ENCODE measurements around the gene ECE2.
"Not testable (repeated sequence)": the region's sequence is repeated elsewhere in the genome, so short reads cannot be mapped to it uniquely, and the experiment has no call there.

ECE2 gene

DNA sequence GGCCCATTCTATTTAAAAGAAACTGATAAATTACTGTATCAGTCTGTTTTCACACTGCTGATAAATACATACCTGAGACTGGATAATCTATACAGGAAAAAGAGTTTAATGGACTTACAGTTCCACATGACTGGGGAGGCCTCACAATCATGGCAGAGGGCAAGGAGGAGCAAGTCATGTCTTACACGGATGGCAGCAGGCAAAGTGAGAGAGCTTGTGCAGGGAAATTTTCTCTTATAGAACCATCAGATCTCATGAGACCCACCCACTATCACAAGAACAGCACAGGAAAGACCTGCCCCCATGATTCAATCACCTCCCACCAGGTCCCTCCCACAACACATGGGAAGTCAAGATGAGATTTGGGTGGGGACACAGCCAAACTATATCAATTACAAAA is 8.6 kb upstream of the ECE2 start:
- DNase-seq (ENCODE audit: low spot score), result not testable (repeated sequence)

DNA sequence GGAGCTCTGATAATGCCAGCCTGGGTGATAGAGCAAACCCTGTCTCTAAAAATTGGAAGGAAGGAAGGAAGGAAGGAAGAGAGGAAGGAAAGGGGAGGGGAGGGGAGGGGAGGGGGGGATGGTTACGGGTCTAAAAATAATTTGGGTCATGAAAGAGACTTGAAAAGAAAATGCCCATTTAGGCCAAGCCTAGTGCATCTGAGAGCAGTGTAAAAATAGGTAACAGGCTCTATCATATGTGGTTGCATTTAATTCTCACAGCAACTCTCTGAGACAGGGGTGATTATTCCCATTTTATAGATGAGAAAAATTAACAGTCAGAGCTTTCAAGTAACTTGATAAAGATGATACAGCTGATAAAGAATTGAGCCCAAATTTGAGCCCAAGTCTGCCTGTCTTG is 3.6 kb upstream of the ECE2 start:
- DNase-seq (ENCODE audit: low spot score), result no peak

DNA sequence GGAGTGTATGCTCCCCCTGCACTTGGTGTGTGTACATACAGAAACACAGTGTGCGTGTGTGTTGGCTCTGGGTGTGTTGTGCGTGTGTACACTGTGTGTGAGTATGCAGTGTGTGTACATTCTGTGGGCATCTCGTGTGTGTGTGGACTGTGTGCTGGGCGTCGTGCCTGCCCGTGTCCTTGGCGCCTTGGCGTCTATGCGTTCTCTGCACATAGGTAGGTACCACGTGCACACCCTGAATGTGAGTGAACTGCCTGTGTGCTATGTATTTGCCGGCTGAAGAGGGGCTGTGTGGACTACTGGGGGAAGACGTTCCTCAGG is 481 bp upstream of the ECE2 start:
- DNase-seq (ENCODE audit: low spot score), result no peak

DNA sequence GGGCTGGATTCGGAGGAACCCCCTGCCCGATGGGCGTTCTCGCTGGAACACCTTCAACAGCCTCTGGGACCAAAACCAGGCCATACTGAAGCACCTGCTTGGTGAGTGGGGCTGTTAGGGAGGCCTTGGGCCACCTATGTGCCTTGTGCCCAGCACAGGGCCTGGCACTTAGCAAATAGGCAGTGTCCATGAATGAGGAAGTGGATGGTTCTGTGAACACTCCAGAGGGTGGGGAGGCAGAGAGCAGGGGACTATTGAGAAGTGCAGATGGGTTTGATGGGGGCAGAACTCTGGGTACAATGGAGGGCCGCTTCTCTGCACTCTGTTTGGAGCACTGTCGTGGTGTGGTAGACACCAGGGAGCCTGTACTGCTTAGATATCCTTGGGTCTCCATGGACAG is 1.5 kb downstream of the ECE2 start:
- no peak for DNase-seq (ENCODE audit: low spot score)

DNA sequence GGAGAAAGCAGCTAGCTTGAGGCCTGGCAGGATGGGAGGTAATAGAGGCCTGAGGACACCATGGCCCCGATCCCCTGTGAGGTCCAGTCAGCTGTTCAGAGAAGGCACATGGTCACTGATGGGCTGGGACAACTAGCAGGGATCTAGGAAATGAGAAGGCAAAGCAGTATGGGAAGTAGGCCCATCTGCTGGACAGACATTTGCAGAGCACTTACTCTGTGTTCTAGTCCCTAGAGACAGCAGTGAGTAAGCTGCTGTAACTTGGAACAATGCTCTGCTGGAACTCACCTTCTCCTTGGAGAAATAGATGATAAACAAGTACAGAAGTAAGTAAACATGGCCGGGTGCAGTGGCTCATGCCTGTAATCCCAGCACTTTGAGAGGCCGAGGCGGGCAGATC is 7.1 kb downstream of the ECE2 start:
- no peak for DNase-seq (ENCODE audit: low spot score)

DNA sequence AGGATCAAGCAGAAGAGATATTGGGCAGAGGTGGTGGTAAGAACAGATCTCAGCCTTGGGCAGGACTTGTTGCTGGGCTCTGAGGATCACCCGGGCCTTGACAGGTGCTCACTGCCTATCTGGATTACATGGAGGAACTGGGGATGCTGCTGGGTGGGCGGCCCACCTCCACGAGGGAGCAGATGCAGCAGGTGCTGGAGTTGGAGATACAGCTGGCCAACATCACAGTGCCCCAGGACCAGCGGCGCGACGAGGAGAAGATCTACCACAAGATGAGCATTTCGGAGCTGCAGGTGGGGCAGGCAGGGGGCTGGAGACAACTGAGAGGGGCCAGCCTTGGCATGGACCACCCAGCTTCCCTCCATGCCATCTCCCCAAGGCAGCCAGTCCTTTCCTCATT is 7.9 kb downstream of the ECE2 start:
- DNase-seq (ENCODE audit: low spot score), result no peak

DNA sequence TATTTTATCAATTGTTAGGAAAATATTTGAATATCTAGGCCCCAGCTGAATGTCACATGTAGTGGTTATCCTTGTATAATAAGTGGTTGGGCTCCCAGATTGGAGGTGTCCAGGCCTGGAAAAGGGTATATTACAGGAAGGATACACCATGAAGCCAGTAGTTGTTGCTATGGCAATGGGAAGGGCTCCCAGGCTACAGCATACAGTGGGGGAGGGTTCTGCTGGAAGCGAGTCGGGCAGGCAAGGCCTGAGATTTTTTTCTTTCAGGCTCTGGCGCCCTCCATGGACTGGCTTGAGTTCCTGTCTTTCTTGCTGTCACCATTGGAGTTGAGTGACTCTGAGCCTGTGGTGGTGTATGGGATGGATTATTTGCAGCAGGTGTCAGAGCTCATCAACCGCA is 8.9 kb downstream of the ECE2 start:
- DNase-seq (ENCODE audit: low spot score), result peak; percentile 88

DNA sequence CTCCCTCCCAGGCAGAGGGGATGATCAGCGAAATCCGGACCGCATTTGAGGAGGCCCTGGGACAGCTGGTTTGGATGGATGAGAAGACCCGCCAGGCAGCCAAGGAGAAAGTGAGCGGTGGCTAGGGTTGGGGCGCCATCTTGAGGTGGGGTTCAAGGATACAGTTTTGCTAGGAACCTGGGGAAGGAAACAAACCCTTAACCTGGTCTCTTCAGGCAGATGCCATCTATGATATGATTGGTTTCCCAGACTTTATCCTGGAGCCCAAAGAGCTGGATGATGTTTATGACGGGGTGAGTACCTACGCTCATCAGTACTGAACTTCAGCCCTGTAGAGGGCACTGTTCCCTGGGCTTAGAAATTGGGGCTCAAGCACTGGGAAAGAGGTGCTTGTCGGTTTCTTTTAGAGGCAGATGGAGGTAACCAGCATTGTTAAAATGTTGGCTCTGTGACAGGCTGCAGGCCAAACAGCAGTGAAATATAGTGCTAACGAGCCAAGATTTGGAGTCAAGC is 13.7 kb downstream of the ECE2 start:
- DNase-seq (ENCODE audit: low spot score), result peak; percentile 84

DNA sequence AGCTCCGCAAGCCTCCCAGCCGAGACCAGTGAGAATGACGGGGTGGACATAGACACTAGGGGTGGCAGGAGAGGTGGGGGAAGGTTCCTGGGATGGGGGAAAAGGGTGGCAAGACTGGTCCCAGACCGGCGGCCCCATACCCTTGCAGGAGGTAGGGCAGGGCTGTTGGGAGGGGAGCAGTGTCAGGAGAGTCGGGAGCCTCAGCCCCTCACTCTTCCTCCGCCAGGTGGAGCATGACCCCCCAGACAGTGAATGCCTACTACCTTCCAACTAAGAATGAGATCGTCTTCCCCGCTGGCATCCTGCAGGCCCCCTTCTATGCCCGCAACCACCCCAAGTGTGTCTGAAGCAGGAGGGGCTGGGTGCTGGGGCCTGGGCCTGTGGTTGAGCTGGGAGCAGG is 14.5 kb downstream of the ECE2 start:
- DNase-seq (ENCODE audit: low spot score), result no peak

DNA sequence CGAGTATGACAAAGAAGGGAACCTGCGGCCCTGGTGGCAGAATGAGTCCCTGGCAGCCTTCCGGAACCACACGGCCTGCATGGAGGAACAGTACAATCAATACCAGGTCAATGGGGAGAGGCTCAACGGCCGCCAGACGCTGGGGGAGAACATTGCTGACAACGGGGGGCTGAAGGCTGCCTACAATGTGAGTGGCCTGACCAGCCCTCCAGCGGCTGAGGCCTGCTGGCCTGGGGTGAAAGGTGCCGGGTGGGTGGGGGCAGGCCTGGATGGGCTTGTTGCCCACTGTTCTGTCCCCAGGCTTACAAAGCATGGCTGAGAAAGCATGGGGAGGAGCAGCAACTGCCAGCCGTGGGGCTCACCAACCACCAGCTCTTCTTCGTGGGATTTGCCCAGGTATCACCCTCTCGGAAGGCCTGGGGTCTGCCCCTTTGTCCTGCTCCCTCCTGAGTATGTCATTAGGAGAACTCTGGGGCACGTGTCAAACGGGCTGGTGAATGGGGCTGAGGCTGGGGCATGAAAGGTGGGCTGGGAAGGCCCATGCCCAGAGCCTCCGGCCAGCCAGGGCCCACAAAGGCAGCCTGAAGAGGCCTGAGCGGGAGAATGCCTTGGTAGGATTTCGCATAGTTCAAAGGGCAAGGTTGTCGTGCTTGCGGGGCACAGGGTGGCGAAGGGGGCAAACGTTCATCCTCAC is 15.4 kb downstream of the ECE2 start:
- DNase-seq (ENCODE audit: low spot score), result no peak

DNA sequence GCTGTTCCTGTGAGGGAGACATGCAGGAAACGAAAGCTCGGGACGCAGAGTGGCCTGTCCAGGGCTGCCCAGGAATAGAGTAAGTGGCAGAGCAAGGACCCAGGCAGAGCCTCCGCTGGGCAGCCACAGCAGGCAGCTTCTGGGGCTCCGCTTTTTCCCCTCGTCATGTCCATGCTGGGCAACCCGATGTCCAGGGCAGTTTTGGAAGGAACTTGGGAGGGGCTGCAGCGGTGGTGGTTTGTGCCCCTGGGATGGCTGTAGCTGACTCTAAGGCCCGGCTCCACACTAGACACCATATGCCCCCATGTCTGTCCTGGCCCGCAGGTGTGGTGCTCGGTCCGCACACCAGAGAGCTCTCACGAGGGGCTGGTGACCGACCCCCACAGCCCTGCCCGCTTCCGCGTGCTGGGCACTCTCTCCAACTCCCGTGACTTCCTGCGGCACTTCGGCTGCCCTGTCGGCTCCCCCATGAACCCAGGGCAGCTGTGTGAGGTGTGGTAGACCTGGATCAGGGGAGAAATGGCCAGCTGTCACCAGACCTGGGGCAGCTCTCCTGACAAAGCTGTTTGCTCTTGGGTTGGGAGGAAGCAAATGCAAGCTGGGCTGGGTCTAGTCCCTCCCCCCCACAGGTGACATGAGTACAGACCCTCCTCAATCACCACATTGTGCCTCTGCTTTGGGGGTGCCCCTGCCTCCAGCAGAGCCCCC is 16.1 kb downstream of the ECE2 start:
- DNase-seq (ENCODE audit: low spot score), result no peak

DNA sequence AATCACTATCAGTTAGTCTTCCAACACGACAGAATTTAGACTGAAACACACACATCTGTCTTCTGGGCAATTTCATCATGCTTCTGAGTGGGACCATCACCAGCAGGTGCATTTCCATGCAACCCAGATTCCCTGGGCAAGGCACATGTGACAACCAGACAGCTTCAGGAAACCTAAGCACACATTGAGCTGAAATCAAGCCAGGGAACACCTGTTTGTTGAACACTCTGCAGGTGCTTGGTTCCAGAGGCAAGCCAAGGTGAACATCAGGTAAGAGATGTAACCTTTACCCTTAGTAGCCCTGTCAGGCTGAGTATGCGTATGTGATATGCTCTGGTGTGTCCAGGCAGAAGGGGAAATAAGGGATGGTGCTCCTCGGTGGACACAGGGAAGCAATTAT is 19.9 kb downstream of the ECE2 start:
- DNase-seq (ENCODE audit: low spot score), result no peak

DNA sequence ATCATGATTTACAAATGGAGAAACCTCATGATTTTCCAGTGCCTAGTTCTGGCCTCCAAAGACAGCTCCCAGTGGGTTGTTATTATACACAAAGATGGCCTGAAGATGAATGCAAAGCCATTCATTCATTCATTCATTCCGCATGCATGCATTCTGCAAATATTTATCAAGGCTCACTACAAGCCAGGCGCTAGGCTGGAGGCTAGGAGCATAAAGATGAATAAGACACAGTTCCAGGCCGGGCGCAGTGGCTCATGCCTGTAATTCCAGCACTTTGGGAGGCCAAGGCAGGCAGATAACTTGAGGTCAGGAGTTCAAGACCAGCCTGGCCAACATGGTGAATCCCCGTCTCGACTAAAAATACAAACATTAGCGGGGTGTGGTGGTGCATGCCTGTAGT is 20.8 kb downstream of the ECE2 start:
- no peak for DNase-seq (ENCODE audit: low spot score)

DNA sequence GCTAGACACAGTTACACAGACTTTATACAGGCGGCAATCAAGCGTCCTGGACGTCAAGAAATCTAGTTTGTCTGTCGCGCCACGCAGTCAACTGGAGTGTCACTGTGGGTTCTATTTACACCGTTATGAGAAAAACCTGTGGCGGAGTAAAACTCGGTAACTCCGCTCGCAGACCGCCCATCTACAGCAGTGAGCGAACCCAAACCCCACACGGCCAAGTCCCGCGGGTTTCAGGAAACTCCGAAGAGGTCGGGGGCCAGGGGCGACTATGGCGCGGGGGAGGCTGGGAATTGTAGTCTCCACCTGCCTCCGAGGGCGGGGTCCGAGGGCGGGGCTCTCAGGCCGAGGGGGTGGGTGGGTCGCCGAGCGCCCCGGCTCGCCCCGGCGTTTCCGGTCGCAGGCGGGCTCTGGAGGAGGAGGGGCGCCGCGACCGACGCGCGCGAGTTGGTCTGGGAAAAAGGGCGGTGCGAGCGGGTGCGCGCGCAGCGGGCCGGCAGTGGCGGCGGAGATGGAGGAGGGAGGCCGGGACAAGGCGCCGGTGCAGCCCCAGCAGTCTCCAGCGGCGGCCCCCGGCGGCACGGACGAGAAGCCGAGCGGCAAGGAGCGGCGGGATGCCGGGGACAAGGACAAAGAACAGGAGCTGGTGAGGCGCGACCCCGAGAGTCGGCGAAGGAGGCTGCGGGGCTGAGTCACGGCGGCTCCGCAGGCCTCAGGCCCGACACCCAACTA is 23.1 kb downstream of the ECE2 start, which contains the start of gene PSMD2:
Gene PSMD2 (plus strand): TSS at position 483 of the 729 bp plus-strand sequence. CDS start 26 bp downstream, at position 509.
- peak; percentile 96 for DNase-seq (ENCODE audit: low spot score)

DNA sequence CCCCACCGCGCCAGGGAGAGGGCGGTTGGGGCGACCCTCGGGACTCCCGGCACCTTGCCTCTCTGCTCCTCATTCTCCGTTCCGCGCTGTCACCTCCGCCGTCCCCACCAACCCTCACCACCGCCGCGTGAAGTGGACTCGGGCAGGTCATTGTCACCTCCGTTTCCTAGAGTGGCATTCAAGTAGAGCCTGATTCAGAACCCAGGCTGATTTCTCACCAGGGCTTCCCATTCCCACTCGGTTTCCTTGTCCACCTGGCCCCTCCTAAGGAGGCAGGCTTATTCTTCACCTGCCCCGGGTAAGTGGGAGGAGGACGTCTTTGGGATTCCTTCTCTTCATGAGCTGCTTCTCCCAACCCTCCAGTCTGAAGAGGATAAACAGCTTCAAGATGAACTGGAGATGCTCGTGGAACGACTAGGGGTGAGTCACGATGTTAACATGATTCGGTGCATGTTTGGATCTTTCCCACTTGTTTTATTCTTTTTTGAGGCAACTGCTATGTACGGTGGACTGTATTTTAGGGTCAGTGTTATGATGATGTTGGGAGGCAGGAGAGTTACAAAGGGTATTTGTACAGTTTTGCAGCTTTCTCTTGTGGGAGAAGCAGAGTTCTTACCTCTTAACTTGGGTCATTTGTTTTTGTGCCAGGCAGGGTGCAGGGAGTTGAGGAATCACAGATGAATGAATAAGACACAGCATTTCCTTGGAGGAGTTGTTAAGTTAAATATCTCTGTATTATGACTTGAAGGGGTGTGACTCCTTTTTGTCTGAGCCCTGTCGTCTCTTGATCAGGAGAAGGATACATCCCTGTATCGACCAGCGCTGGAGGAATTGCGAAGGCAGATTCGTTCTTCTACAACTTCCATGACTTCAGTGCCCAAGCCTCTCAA is 23.9 kb downstream of the ECE2 start:
- no peak for DNase-seq (ENCODE audit: low spot score)

DNA sequence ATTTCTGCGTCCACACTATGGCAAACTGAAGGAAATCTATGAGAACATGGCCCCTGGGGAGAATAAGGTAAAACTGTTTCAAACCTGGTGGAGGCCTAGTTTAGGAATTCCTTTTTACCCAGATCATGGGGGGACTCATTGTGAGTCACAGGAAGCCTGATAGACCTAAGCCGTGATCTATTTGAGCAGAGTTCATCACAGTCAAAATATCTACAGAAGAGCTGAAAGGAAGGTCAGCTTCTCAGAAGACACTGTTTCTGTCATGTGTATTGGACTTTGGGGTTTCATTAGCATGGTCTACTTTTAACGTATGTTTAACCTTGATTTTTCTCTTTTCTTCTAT is 24.5 kb downstream of the ECE2 start:
- no peak for DNase-seq (ENCODE audit: low spot score)

DNA sequence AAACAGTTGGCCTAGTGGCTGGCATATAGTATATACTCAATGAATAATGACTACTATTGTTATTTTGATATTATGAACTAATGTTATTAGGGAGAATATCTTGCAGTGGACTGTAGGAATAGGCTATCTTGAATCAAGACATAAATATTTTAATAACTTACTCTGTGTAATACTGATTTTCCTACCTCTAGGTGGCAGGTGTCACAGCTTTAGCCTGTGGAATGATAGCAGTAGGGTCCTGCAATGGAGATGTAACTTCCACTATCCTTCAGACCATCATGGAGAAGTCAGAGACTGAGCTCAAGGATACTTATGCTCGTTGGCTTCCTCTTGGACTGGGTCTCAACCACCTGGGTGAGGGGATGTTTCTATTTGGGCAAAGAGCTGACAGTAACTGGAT is 29.8 kb downstream of the ECE2 start:
- DNase-seq (ENCODE audit: low spot score), result no peak

DNA sequence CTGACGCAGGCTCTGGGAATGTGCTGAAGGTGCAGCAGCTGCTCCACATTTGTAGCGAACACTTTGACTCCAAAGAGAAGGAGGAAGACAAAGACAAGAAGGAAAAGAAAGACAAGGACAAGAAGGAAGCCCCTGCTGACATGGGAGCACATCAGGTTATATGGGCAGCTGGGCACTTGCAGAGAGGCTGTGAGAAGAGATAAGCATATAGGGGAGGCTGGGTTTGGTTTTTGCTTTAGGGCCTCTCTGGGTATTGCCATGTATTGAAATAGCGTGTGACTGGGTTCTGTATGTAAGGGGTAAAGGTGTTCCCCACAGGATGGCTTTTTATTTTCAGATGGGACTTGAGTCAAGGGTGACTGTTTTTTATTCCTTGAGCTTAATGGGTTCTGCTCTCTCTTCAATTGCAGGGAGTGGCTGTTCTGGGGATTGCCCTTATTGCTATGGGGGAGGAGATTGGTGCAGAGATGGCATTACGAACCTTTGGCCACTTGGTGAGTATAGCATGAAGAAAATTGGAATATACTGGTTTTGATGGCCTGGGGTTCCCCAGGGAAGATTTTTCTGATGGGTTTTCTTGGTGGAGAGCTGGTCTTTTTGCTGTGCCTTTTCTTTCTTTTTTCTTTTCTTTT is 30.6 kb downstream of the ECE2 start:
- DNase-seq (ENCODE audit: low spot score), result no peak

DNA sequence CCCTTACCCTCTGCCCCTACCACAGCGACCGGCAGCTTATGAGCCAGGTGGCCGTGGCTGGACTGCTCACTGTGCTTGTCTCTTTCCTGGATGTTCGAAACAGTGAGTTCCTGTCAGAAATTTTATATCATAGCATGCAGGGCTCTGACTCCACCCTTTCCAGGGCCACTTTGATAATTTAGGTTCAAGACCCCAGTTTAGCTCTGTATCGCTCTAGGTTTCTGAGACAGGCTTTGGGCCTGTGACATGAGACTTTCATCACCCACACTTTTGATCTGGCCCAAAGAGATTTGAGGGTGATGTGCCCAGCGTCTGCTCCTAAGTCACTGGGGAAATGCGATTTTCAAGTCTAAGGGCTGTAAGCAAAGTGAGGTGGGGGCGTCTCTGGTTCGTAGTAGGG is 32.1 kb downstream of the ECE2 start:
- no peak for DNase-seq (ENCODE audit: low spot score)

DNA sequence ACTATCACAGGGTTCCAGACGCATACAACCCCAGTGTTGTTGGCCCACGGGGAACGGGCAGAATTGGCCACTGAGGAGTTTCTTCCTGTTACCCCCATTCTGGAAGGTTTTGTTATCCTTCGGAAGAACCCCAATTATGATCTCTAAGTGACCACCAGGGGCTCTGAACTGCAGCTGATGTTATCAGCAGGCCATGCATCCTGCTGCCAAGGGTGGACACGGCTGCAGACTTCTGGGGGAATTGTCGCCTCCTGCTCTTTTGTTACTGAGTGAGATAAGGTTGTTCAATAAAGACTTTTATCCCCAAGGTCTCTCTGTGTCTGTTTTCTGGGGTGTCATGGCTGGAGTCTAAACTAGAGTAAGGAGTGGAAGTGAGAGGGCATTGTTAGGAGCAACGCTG is 32.9 kb downstream of the ECE2 start:
- no peak for DNase-seq (ENCODE audit: low spot score)

DNA sequence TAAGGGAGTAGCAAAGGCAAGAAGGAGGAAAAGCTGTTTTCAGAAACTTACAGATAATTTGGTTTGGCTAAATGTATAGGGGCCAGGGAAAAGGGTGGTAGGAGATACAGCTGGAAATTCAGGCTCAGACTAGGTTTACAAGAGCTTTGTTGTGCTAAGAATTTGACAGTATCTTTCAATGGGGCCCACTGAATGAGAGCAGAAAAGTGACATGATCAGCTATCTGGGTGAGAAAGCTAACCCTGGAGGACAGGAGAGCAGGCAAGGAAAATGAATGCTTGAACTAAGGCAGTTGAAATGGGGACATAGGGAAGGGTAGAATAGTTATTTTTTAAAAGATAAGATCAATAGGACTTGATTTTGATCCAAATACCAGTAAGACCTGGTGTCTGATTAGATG is 35.8 kb downstream of the ECE2 start:
- DNase-seq (ENCODE audit: low spot score), result no peak

All from SK-N-DZ (cell line).